Spinal cord (tissue), 10 donors: ENCODE data around the gene SLCO4A1. TPM values are rescaled to one million over a fixed set of nuclear protein-coding genes. Genes with fewer than 3 reads are reported as not detected.

ENCODE experiments used
- DNase-seq, 6 donors: peaks; one replicate each; pipeline versions ENCODE4 v3.0.0 to v3.0.0-alpha.2; 2013 to 2015; ENCODE audit warnings: low spot score in 6 of 6, low read depth in 4 of 6
- H3K27ac ChIP-seq: one replicate; pipeline ENCODE4 v1.5.1; 2013; ENCODE audit warnings: low read depth, low read length, control low read depth
- H3K27me3 ChIP-seq: one replicate; pipeline ENCODE4 v1.6.1; 2013; ENCODE audit warnings: low read length; ENCODE audit not compliant: control insufficient read depth, insufficient read depth
- H3K36me3 ChIP-seq: one replicate; pipeline ENCODE4 v1.6.1; 2013; ENCODE audit warnings: low read length; ENCODE audit not compliant: control insufficient read depth, insufficient read depth
- H3K4me1 ChIP-seq: one replicate; pipeline ENCODE4 v1.6.1; 2013; ENCODE audit warnings: low read length; ENCODE audit not compliant: control insufficient read depth, insufficient read depth
- H3K4me3 ChIP-seq: one replicate; pipeline ENCODE4 v1.5.1; 2013; ENCODE audit warnings: low read depth, low read length, control low read depth
- H3K9me3 ChIP-seq: one replicate; pipeline ENCODE4 v1.6.1; 2013; ENCODE audit warnings: low read length; ENCODE audit not compliant: control insufficient read depth, insufficient read depth
- WGBS: methylation state at CpG from one replicate; pipeline ENCODE4 v1.1.5; 2013; ENCODE audit warnings: missing lambda C conversion rate; ENCODE audit not compliant: insufficient coverage; 5-methylcytosine and 5-hydroxymethylcytosine counted together
- polyA plus RNA-seq, 2 donors: library from polyadenylated mRNA; unstranded; fragments of 120-200 nt; gene quantifications; one replicate each; pipeline ENCODE4 v1.2.1, GENCODE V29; 2013; ENCODE audit not compliant: insufficient read length in 2 of 2
- total RNA-seq, 2 donors: library from RNA; depleted of rRNA in 1 of 2; stranded (reverse); fragments of 120-200 nt in 1 of 2; fragments of >200 nt in 1 of 2; gene quantifications; one replicate each; pipeline versions ENCODE4 v1.2.3 to v1.2.4, GENCODE V29; 2013 to 2014
- donor health status: healthy.

Gene SLCO4A1
- total and polyA plus RNA-seq, 4 donors, result 2.3 to 12.1 (median 5.8) TPM

GRCh38 chr20:62642666-62643520 is 590 bp downstream of the SLCO4A1 start:
- DNase-seq, result peak in 2 of 6 donors; percentile 41 to 64
- Histone ChIP-seq H3K4me1 (peaks cover 36% of the 10 kb centered on the region), H3K4me3 (peak overlapping the region; percentile 29), H3K36me3 (peaks cover 12% of the 10 kb centered on the region), H3K9me3 (no peaks in the 10 kb centered on the region), H3K27ac (no peak overlapping the region), H3K27me3 (peaks cover 23% of the 10 kb centered on the region)
- 1% methylated on average over 82 of the region's 84 CpGs for WGBS

- Histone ChIP-seq H3K4me1 (peaks cover 41% of the 10 kb centered on the region), H3K4me3 (peak overlapping the region; percentile 29), H3K27ac (no peak overlapping the region), H3K9me3 (no peaks in the 10 kb centered on the region), H3K27me3 (peaks cover 23% of the 10 kb centered on the region), H3K36me3 (peaks cover 18% of the 10 kb centered on the region)
- WGBS, result 23% methylated on average over 13 of the region's 14 CpGs
- no peak for DNase-seq
These were observed 1.3 kb downstream of the SLCO4A1 start for GRCh38 chr20:62643521-62644043.

DNA sequence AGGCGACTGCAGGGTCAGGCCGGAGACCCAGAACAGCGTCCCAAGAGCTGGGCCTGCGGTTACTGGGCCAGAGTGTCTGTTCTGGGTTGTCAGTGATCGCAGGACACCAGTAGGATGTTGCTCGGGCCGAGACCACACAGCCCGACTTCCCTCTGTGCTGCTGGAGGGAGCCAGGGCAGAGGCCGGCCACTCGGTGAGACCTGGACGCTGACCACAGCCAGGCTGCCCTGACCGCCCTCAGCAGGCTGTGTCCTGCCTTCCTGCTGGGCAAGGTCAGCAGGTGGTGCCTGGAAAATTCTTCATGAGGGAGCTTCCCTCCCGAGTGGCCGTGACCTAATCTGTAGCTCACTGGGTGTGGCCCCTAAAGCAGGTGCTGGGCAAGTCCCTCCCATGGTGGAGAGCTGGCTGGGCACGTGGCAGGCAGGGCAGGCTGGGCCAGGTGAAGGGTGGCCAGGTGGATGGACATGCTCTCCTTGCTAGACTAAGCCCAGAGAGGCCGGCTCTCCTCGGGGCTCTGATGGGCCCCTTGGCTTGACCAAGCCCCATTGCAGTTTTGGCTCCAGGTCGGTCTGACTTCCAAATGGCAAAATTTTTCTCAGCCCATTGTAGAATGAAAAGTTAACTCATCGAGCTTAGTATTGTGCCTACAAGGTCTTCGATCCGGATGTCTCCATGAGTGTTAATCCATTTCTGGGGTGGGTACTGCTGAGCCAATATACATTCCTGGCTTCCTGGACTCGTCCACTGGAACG is 1.9 kb downstream of the SLCO4A1 start:
- no peak overlapping the region for H3K4me3 ChIP-seq
- H3K9me3 ChIP-seq, result no peaks in the 10 kb centered on the region
- peaks cover 23% of the 10 kb centered on the region for H3K27me3 ChIP-seq
- H3K36me3 ChIP-seq, result peaks cover 20% of the 10 kb centered on the region
- DNase-seq, result no peak
- 90% methylated on average over 23 of the region's 23 CpGs for WGBS
- peaks cover 41% of the 10 kb centered on the region for H3K4me1 ChIP-seq
- H3K27ac ChIP-seq, result no peak overlapping the region

DNA sequence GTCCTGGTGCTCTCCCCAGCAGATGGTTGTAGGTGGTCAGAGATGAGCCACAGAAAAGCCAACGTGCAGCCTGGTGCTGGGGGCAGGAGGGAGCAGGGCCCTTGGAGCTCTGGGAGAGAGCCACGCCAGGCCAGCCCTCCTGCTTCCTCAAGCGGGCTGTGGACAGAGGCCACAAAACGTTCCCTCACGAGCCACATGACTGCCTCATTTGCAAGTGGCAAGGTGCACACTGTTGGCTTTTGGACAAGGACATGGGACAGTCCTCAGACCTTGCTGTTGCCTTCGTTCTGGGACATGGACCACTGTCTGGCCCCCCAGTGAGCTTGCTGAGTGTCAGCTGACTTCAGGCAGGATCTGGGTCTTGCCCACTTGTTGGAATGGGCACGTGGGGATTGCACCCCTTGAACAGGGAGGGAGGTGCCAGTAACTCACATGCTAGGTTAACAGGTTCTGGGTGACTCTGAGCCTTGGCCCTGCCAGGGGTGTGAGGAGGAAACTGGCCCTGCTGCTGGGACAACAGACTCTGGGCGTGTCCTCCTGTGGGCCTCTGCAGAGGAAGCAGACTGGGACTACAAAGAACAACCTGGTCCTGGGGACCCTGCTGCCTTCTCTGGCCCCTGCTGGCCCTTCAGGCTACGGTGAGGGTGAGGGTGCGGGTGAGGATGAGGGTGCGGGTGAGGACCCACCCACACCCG is 2.6 kb downstream of the SLCO4A1 start:
- Histone ChIP-seq H3K36me3 (peaks cover 22% of the 10 kb centered on the region), H3K4me3 (no peak overlapping the region), H3K9me3 (no peaks in the 10 kb centered on the region), H3K27me3 (peaks cover 23% of the 10 kb centered on the region), H3K27ac (no peak overlapping the region), H3K4me1 (peaks cover 41% of the 10 kb centered on the region)
- DNase-seq, result no peak
- 89% methylated on average over 8 of the region's 12 CpGs for WGBS

- Histone ChIP-seq H3K4me3 (no peak overlapping the region), H3K27ac (no peak overlapping the region), H3K27me3 (peaks cover 23% of the 10 kb centered on the region), H3K4me1 (peaks cover 41% of the 10 kb centered on the region), H3K36me3 (peaks cover 22% of the 10 kb centered on the region), H3K9me3 (no peaks in the 10 kb centered on the region)
- no peak for DNase-seq
- WGBS, result 88% methylated on average over 15 of the region's 15 CpGs
These were observed 3.3 kb downstream of the SLCO4A1 start for GRCh38 chr20:62645613-62646012.

- Histone ChIP-seq H3K27ac (no peak overlapping the region), H3K4me3 (no peak overlapping the region), H3K9me3 (no peaks in the 10 kb centered on the region), H3K36me3 (peaks cover 22% of the 10 kb centered on the region), H3K4me1 (peaks cover 44% of the 10 kb centered on the region), H3K27me3 (peaks cover 16% of the 10 kb centered on the region)
- DNase-seq, result no peak
- WGBS, result 82% methylated on average over 12 of the region's 12 CpGs
These were observed 4.7 kb downstream of the SLCO4A1 start for GRCh38 chr20:62646851-62647520.

GRCh38 chr20:62647521-62648317 is 5.4 kb downstream of the SLCO4A1 start:
- peaks cover 29% of the 10 kb centered on the region for H3K36me3 ChIP-seq
- DNase-seq, result peak in 1 of 6 donors; percentile 35
- H3K9me3 ChIP-seq, result no peaks in the 10 kb centered on the region
- H3K27ac ChIP-seq, result no peak overlapping the region
- H3K27me3 ChIP-seq, result peaks cover 15% of the 10 kb centered on the region
- H3K4me1 ChIP-seq, result peaks cover 51% of the 10 kb centered on the region
- 74% methylated on average over 22 of the region's 25 CpGs for WGBS
- H3K4me3 ChIP-seq, result no peak overlapping the region

DNA sequence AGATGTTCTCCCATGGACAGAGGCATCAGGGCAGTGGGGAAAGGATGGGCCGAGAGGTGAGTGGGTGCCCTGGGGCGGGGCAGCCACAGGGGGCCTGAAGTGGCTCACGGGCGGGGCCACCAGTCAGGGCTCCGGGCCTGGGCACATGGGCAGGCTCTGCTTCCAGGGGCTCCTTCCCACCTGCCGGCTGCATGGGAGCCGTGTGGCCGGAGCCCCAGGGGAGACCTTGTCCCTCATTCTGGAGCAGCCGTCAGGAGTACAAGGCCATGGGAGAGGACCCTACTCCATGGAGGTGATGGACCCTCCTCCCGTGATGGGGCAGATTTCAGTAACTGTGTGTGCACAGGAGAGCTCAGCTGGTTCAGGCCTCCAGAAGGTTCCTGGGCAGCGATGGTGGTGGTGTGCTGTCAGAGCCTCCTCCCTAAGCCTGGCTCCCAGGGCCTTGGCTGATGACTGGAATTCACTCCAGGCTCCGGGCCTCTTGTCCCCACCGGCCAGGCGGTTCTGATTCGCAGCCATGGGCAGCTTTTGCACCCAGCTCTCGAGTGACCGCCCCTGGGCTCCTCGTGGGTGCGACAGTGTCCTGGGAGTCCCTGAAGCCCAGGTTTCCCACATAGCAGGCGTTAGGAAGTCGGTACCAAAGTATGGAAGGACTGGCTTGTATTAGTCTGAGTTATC is 6.2 kb downstream of the SLCO4A1 start:
- Histone ChIP-seq H3K27ac (no peak overlapping the region), H3K36me3 (peaks cover 34% of the 10 kb centered on the region), H3K4me1 (peaks cover 46% of the 10 kb centered on the region), H3K9me3 (no peaks in the 10 kb centered on the region), H3K4me3 (no peak overlapping the region), H3K27me3 (peaks cover 8% of the 10 kb centered on the region)
- no peak for DNase-seq
- WGBS, result 86% methylated on average over 21 of the region's 21 CpGs
